MCF 10A (cell line): Measurements from ENCODE around the gene PRR15. TPM values are rescaled to one million over a fixed set of nuclear protein-coding genes. Genes with fewer than 3 reads are reported as not detected.

Source experiments
- BruUV-seq: library from RNA; stranded (reverse); fragments of 400-500 nt; replicated peaks from 2 replicates; lab custom pipeline; 2021; lab: Mats Ljungman, UMichigan
- CTCF ChIA-PET: fragments of 300-600 bp; sonication (Branson Sonifier 250); formaldehyde crosslinking; extraction: SDS; loops from one replicate; lab custom pipeline; 2021; ENCODE audit warnings: antibody characterized with exemption, inconsistent platforms; lab: Yijun Ruan, JAX
- POLR2A ChIA-PET: fragments of 300-600, 350-650 bp; sonication (Branson Sonifier 250); formaldehyde crosslinking; extraction: SDS; loops from one replicate; lab custom pipeline; 2020; ENCODE audit warnings: antibody characterized with exemption, inconsistent platforms; lab: Yijun Ruan, JAX
- DNase-seq: peaks from one replicate; pipeline ENCODE4 v3.0.0-alpha.2; 2018; ENCODE audit not compliant: unreplicated experiment
- H3K27ac Mint-ChIP-seq: one replicate; pipeline ENCODE4 v1.8.0; 2022; ENCODE audit warnings: mild to moderate bottlenecking, low read depth, mixed read lengths; ENCODE audit not compliant: unreplicated experiment
- H3K27me3 Mint-ChIP-seq: one replicate; pipeline ENCODE4 v1.8.0; 2022; ENCODE audit warnings: mixed read lengths; ENCODE audit not compliant: insufficient read depth, unreplicated experiment
- H3K36me3 Mint-ChIP-seq: one replicate; pipeline ENCODE4 v1.8.0; 2022; ENCODE audit warnings: mild to moderate bottlenecking, moderate library complexity, mixed read lengths; ENCODE audit not compliant: insufficient read depth, unreplicated experiment
- H3K4me1 Mint-ChIP-seq: one replicate; pipeline ENCODE4 v1.8.0; 2022; ENCODE audit warnings: mixed read lengths; ENCODE audit not compliant: insufficient read depth, unreplicated experiment
- H3K4me3 Mint-ChIP-seq: one replicate; pipeline ENCODE4 v1.8.0; 2022; ENCODE audit warnings: mild to moderate bottlenecking, moderate library complexity, mixed read lengths; ENCODE audit not compliant: unreplicated experiment
- H3K9me3 Mint-ChIP-seq: one replicate; pipeline ENCODE4 v1.8.0; 2022; ENCODE audit warnings: mixed read lengths; ENCODE audit not compliant: unreplicated experiment
- intact Hi-C: fragments of 100-400 bp; cut with micrococcal nuclease; formaldehyde crosslinking; loops from 2 replicates; pipeline ENCODE4 v1.14.1; 2022
- total RNA-seq: library from RNA; stranded (reverse); gene quantifications from 2 replicates; pipeline ENCODE4 v1.2.3, GENCODE V29; 2022
- TF ChIP-seq, protein P1 (sequence below): fragments of 200-600 bp; IDR thresholded peaks from one replicate; pipeline ENCODE4 v1.8.0; 2022; ENCODE audit warnings: antibody characterized with exemption, mild to moderate bottlenecking; ENCODE audit not compliant: unreplicated experiment

The PRR15 gene
- total RNA-seq, 1 experiment from 2014 or later = 8.0 TPM

DNA sequence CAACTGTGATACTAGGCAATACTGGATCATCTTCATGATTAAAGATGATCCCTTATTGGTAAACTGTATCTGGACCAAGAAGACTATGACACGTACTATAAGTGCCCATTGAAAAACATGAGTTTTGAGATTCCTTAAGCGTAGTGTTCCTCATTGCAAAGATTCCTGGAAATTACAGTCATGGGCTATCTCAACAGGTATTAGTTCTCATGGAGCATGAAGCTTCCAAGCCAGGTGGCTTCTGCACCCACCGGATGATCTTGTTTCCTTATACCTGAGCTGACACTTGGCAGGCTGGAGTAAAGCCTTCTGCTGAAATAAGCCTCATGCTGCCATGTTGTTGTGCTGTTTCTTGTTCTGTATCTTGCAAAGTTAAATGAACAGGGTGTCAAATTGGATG, 8.6 kb upstream of the PRR15 start:
- Mint-ChIP-seq H3K27ac (no peak overlapping the region), H3K36me3 (no peaks in the 10 kb centered on the region), H3K27me3 (no peaks in the 10 kb centered on the region), H3K4me1 (no peaks in the 10 kb centered on the region), H3K4me3 (no peak overlapping the region), H3K9me3 (no peaks in the 10 kb centered on the region)
- intact Hi-C loops = no loop called here
- ChIA-PET CTCF (no interaction called here), POLR2A (no interaction called here)
- no peak for DNase-seq
- TF ChIP-seq, protein P1, sequence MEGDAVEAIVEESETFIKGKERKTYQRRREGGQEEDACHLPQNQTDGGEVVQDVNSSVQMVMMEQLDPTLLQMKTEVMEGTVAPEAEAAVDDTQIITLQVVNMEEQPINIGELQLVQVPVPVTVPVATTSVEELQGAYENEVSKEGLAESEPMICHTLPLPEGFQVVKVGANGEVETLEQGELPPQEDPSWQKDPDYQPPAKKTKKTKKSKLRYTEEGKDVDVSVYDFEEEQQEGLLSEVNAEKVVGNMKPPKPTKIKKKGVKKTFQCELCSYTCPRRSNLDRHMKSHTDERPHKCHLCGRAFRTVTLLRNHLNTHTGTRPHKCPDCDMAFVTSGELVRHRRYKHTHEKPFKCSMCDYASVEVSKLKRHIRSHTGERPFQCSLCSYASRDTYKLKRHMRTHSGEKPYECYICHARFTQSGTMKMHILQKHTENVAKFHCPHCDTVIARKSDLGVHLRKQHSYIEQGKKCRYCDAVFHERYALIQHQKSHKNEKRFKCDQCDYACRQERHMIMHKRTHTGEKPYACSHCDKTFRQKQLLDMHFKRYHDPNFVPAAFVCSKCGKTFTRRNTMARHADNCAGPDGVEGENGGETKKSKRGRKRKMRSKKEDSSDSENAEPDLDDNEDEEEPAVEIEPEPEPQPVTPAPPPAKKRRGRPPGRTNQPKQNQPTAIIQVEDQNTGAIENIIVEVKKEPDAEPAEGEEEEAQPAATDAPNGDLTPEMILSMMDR = no peak
- BruUV-seq = no TSS peak

DNA sequence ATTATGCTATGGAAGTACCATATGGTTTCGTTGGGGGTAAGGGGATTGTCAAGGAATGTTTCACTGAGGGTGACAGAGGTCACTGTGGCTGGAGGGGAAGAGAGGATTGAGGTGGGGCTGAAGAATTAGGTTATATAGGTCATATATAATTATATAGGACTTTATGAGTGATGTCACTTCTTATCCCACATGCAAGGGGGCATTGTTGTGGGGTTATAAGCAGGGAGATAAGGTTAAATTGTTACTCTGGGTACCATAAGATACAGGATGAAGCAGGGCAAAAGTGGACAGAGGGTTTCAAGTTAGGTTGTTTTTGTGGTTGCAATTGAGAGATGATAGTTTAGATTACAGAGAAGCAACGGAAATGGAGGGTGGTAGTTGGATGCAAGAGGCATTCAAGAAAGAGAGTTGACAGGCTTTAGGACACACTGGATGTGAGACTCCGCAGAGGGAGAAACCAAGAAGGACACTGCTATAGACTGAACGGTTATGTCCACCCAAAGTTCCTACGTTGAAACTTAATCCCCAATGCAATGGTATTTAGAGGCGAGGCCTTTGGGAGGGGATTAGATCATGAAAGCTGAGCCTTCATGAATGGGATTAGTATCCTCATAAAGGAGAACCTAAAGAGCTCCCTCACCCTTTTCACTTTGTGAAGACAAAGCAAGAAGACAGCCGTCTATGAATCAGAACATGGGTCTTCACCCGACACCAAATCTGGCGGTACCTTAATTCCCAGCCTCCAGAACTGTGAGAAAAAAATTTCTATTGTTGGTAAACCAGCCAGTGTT, 7.0 kb upstream of the PRR15 start:
- Mint-ChIP-seq H3K27me3 (no peaks in the 10 kb centered on the region), H3K36me3 (no peaks in the 10 kb centered on the region), H3K9me3 (no peaks in the 10 kb centered on the region), H3K4me3 (no peak overlapping the region), H3K27ac (no peak overlapping the region), H3K4me1 (peaks cover 6% of the 10 kb centered on the region)
- intact Hi-C loops = no loop called here
- TF ChIP-seq, protein P1 = no peak
- ChIA-PET CTCF (no interaction called here), POLR2A (no interaction called here)
- no TSS peak for BruUV-seq
- DNase-seq = no peak

DNA sequence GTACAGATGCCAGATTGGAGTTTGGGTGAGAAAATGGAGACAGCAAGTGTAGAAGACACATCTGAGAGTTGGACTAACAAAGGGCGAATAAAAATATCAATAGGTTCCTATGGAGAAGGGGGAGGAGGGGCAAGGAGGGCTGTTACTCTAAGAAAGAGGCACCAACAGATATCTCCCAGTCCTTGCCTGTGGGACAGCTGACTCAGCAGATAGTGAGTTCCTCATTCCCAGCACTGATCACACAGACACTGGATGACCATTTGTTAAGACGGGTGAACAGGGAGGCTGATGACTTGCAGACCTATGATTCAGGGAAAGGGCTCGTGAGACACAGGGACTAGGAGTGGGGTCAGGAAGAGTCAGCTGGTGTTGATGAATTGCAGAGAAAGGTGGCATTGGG, 5.7 kb upstream of the PRR15 start:
- no peak overlapping the region for H3K27ac Mint-ChIP-seq
- ChIA-PET CTCF (interaction anchor here (0.9 kb wide), 1 partner anchor 66 kb away, joined by 3 read pairs; no protein-coding TSS in a partner anchor), POLR2A (no interaction called here)
- intact Hi-C loops = no loop called here
- no peaks in the 10 kb centered on the region for H3K27me3 Mint-ChIP-seq
- H3K4me3 Mint-ChIP-seq = no peak overlapping the region
- no TSS peak for BruUV-seq
- H3K9me3 Mint-ChIP-seq = no peaks in the 10 kb centered on the region
- TF ChIP-seq, protein P1 = no peak
- H3K36me3 Mint-ChIP-seq = no peaks in the 10 kb centered on the region
- H3K4me1 Mint-ChIP-seq = peaks cover 7% of the 10 kb centered on the region
- no peak for DNase-seq

DNA sequence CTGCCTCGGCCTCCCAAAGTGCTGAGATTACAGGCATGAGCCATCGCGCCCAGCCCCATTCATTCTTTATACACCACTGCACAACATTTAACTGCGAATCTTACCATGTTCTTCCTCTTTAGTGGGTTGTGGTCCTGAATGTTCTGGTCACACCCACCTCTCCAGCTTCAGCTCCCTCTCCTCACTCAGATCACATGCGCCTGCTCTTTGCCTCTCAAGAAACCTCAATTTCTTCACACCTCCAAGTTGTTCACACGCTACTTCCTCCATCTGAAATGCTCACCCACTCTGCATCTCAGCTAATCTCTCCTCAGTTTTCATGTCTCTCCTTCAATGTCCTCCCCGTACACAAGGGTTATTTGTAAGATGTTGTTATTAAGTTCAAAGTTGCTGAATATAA, 2.4 kb upstream of the PRR15 start:
- Mint-ChIP-seq H3K9me3 (no peaks in the 10 kb centered on the region), H3K27me3 (no peaks in the 10 kb centered on the region), H3K36me3 (peaks cover 8% of the 10 kb centered on the region), H3K27ac (no peak overlapping the region), H3K4me1 (peaks cover 13% of the 10 kb centered on the region), H3K4me3 (no peak overlapping the region)
- TF ChIP-seq, protein P1 = no peak
- no peak for DNase-seq
- BruUV-seq = no TSS peak
- POLR2A ChIA-PET = interaction anchor here (0.5 to 1.7 kb wide), 2 partner anchors 33 to 659 kb away, joined by 4 to 6 read pairs; no protein-coding TSS in a partner anchor
- CTCF ChIA-PET = no interaction called here
- intact Hi-C loops = loop anchor here (5.0 kb wide), 2 partner anchors 61 to 639 kb away; no protein-coding TSS in a partner anchor
